ENCODE data around the gene RRAS2.

RRAS2 gene

DNA sequence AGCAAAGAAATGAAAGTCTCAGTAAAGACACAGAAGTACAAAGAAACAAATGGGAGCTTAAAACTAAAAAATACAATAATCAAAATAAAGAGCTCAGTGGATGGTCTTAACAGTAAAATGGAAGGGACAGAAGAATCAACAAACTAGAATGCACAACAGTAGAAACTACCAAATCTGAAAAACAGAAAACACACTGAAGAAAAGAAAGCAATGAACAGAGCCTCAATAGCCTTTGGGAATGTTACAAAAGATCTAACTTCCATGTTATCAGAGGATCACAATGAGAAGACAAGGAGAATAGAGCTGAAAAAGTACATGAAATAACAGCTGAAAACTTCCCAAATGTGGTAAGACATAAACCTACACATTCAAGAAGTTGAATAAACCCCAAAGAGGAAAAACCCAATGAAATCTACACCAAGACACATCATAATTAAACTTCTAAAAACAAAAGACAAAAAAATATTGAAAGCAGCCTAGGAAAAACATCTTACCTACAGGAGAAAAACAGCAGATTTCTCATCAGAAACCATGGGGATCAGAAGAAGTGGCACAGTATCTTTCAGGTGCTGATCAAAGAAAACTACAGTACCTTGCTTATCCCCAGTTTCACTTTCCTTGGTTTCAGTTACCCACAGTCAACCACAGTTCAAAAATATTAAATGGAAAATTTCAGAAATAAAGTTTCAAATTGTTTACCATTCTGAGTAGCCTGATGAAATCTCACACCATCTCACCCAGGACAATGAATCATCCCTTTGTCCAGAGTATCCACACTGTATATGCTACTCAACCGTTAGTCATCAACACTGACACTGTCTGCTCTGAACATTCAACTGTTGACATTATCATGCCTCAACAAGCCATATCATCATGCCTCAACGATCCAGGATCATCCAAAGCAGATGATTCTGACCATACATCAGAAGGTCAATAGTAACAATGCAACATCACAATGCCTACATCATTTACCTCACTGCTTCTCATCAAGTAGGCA lies 22.2 kb downstream of the RRAS2 start:
- DNase-seq (ENCODE audit: low spot score): peak; percentile 43

DNA sequence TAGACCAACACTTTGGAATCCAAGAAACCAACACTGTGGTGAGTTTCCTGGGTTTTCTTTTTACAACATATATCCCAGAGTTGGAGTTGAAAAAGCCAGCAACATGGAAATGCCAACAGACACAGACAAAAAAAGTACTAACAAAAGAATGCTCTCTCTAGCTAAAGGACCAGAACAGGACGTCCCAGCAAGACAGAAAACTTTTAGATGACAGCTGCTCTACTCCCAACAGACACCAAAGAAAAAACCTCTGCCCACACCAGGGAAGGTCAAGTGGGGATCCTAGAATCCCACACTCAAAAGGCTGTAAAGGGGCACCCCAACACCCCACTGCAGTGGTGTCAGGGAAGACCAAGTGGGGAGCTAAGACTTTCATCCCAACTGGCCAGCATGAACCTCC lies 23.3 kb downstream of the RRAS2 start:
- DNase-seq (ENCODE audit: low spot score): no peak

DNA sequence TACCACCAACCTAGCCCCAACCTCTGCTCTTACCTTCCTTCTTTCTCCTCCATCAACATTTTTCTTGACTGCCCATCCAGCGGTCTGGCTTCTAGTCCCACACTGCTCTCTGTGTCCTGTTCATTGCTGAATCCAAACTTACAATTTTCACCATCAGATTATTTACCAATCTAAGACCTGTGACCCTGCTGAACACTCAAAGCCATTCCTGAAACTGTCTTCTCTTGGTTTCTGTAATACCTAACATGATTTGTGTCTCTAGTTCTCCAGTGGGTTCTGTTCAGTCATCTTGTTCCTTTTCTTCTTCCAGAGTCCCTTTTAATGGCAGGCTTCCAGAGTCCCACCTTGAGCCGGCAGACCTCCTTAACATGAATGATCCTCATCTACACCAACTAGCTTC lies 24.1 kb downstream of the RRAS2 start:
- no peak for DNase-seq (ENCODE audit: low spot score)

DNA sequence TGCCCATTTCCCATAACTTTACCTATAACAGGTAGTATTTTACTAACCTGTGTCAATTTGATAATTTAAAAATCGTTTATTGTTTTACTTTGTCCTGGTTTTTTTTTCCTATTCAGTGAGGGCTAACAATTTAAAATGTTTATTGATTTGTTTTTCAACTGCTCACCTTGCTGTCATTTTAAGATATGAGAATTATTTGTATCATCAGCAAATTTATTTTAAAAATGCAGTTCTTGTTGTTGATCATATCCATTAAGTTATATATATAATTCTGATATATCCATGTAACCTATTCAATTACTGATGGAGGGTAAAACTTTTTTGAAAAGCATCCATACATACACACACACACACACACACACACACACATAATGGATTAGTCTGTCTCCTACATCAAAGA lies 24.8 kb downstream of the RRAS2 start:
- no peak for DNase-seq (ENCODE audit: low spot score)

DNA sequence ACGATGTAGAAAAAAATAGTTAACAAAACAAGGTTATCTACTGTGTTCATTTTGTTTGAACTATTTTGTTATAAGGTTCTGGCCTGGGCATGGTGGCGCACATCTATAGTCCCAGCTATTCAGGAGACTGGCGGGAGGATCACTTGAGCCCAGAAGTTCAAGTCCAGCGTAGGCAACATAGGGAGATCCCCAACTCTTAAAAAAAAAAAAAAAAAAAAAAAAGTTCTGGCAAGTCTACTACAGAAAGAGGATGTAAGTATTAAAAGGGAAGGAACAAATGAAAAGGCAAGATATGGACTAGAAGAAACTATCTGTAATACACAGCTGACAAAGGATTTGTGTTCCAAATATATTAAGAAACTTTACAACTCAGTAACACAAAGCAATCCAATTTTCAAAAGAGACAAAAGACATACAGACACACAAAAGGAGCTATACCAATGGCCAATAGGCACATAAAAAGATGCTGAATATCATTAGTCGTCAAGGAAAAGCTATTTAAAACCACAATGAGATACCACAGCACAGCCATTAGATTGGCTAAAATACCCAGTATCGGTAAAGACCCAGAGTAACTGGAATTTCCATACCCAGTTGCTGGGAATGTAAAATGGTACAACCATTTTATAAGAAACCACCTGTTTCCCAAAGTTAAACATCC lies 27.4 kb downstream of the RRAS2 start:
- no peak for DNase-seq (ENCODE audit: low spot score)

DNA sequence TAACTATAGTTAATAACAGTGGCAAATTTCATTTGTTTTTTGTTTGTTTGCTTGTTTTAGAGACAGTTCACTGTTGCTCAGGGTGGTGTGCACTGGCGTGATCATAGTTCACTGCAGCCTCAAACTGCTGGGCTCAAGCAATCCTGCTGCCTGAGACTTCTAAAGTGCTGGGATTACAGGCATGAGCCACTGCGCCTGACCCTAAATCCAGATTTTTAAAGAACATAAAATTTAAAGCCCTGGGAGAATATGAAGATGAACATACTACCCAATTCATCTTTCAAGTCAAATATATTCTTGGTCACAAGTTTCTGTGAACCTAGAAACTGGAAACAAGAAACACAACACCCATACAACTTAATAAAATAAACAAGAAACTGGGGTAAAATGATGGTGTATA lies 28.1 kb downstream of the RRAS2 start:
- DNase-seq (ENCODE audit: low spot score): no peak

DNA sequence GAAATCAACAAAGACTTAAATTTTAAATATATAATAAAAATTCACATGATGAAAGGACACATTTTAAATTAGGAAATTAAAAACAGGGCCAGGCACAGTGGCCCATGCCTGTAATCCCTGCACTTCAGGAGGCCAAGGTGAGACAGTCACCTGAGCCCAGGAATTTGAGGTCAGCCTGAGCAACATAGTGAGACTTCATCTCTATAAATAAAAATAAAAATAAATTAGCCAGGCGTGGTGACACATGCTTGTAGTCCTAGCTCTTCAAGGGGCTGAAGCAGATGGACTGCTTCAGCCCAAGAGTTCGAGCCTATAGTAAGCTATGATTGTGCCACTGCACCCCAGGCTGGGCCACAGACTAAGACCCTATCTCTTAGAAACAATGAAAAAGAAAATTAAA lies 29.3 kb downstream of the RRAS2 start:
- no peak for DNase-seq (ENCODE audit: low spot score)

DNA sequence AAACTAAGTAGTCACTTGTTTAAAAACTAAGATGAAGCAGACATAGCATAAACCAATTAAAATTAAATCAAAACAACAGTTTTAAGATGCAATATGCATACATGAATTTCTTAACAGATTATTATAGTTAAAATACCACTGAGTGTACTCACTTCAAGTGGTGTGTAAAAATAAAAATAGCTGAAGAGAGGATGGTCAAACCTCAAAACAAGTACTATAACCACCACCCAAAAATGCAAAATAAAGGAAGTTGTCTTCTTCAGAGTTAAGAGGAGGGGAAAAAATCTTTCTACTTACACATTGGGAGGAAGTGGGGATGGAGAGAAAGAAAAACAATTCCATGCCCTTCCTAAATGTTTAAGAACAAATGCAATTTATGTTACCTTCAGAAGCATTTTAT lies 31.9 kb downstream of the RRAS2 start:
- no peak for DNase-seq (ENCODE audit: low spot score)

DNA sequence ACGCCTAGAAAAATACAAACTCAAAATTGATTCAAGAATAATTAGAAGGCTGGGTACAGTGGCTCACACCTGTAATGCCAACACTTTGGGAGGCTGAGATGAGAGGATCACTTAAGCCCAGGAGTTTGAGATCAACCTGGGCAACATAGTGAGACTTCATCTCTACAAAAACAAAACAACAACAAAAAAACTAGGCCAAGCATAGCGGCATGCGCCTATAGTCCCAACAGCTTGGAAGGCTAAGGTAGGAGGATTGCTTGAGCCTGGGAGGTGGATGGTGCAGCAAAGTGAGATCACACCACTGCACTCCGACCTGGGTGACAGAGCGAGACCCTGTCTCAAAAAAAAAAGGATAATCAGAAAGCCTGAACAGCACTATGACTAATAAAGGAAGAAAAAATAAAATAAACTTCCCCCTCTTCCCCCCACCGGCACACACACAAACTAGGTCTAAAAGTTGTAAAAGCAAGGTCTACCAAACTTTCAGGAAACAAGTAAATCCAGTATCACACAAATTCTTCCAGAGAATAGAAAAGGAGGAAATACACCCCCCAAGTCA lies 35.8 kb downstream of the RRAS2 start:
- DNase-seq (ENCODE audit: low spot score): no peak

DNA sequence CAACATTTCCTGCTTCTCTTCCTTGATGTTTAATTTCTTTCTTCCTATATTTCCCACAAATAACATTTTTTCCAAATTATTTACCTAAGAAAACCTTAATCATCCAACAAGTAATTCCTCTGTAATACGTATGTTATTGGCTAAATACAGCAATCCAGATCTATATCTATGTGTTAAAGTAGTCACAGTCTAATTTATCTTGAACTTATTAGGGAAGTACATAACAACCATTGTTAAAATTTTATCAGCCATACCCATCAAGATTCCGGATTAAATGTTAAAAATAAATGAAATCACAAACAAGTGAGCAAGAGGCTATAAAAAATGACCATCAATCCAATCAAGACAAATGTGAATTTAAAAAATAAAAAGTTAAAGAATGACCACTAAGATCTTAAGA lies 36.5 kb downstream of the RRAS2 start:
- DNase-seq (ENCODE audit: low spot score): no peak

DNA sequence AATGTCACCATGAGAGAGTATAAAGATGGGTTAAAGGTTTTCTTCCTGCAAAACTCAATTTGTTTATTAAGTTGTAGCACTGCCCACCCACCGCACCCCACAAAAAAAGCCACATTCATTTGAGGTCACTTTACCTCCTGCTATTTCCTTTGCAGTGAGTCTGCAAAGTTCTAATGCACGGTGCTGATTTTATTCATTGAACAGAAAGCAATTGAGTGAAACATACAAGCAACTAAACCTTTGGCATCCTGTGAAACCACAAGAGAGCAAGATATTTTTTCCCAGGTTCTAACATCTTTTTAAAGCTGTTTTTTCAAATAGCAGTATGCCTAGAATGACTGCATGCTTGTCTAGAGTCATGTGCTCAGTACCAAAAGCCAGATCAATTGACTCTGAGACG lies 39.0 kb downstream of the RRAS2 start:
- peak; percentile 47 for DNase-seq (ENCODE audit: low spot score)

DNA sequence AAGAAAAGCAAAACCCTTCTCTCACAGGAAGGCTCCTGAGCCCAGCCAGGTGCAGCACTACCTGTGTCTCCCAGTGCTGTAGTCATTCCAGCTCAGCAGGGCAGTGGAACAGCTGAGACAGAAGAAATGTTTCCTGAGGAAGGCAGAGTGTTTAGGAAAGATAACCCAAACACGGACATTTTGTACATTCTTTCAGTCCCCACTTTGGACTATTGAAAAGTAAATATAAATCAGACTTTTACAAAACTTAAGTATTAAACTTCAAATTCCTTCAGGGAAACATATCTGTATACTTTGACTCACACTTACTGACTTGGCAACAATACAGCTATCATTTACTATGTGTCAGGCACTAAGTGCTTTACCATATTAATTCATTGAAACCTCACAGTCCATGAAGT lies 40.4 kb downstream of the RRAS2 start:
- DNase-seq (ENCODE audit: low spot score): no peak

DNA sequence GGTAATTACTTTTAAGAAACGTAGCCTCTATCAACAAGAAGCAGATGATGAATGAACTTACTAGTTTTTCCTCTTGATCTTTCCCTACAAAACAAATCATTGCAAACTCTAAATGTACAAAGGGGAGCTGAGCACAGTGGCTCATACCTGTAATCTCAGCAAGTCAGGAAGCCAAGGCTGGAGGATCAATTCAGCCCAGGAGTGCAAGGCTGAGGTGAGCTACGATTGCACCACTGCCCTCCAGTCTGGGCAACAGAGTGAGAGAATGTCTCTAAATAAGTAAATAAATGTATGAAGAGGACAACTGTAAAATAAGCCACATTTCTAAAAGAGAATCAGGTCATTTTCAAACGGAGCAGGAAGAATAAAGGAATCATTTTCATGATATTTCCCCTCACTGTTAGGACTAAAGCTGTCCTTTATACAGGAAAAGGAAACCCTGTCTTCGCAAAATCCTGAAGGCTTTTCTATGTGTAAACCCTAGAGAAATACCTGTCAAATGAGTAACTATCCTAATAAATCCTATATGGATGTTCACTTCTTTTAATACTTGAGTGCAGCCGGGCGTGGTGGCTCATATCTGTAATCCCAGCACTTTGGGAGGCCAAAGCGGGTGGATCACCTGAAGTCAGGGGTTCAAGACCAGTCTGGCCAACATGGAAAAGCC lies 41.2 kb downstream of the RRAS2 start:
- DNase-seq (ENCODE audit: low spot score): no peak

DNA sequence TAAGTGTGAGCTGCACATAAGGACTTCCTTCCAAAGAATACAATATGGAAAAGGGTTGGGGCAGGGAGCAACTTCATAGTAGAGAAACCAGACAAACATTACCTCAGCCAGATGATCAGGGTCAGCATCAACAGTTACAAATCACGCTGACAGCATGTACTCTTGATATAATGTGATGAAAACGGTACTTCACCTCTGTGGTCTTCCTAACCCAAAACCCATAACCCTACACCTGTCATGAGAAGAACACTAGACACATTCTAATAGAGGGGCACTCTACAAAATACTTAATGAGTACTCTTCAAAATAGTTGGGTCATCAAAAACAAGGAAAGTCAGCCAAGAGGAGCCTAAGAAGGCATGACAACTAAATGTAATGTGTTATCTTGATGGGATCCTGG lies 43.9 kb downstream of the RRAS2 start:
- no peak for DNase-seq (ENCODE audit: low spot score)

DNA sequence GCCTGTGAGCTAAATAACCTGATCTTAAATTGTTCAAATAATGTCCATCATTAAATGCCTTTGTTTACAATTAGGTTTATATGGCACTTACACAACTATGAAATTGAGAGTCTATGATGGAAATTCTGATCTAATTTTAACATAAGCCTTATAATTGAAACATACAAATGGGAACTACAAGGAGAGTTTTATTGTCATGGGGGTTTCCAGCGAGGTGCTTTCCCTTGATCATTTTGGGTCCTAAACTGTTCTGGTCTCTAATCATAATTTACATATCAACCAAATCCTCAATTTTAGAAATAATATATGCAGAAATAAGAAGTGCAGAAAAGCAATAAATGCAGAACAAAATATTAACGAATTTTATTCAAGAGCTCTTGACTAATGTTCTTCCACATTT lies 44.9 kb downstream of the RRAS2 start:
- no peak for DNase-seq (ENCODE audit: low spot score)

DNA sequence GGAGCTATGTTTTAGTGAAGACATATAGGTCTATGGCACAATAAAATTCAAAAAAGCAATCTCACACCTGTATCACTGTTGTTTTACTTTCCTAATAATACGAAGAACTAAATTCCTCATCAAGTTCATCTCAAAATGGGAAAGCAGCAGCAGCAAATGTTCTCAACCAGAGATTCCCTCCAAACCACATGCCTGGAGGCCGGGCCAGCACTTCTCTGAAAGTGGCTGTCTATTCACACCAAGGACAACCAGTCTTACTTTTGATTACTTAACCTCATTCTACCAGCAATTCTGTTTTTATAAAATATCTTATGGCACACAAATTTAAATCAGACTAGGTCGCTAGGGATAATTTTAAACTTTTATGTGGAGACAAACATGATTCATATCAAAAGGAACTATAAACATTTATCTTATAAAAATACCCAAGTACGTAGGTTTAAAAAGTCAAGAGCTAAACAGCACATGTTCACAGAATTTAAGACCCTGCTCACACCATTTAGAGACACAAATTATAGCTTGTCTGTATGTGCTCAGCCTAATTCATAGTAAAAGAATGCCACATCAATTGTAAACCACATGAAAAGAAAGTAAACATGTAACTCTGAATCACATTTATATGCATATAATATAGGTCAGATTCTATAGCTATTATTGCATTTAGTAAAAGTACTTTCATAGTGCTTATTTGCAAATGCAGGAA lies 46.1 kb downstream of the RRAS2 start:
- DNase-seq (ENCODE audit: low spot score): peak; percentile 21

DNA sequence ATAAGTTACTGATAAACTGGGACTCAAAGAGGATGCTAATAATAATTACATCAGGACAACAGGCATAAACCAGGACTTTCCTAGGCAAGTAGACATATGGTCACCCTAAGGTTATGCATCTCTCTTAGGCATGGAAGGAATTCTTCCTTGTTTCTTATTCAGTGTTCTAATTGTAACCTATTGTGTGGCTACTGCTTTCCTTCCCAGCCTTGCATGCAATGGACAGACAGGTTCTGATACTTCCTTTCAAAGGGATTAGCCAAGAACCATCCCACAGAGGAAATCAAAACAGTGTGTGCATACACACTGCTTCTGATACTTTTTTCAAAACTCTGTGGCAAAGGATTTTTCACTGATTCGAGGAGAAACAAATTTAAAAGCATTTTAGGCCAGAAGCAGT lies 48.3 kb downstream of the RRAS2 start:
- DNase-seq (ENCODE audit: low spot score): no peak

DNA sequence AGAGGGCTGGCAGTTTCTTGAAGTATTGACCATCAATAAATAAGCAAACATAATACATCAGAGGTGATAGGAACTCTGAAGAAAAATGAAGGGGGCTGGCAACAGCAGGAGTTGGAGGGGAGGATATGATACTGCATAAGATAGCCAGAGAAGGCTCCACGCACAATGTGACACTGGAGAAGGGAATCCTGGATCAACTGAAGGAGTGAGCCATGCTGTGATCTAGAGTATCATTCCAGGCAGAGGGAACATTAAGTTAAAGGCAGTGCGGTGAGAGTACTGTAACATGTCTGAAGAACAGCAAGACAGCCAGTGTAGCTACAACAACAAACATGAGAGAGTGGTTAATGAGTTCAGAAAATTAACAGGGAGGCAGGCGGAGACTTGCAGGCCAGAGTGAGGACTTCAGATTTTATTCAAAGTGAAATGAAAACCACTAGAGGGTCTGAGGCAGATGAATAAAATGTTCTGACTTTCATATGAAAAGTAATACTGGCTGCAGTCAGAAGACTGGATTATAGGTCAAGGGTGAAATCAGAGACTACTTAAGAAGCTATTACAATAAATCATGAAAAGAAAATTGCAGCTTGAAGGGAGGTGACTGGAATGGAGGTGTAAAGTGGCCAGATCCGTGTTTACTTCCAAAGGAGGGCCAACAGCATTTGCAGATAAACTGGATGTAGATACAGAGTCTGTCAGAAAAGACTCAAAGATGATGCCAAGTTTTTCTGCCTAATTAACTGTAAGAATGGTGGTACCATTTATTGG lies 49.4 kb downstream of the RRAS2 start:
- DNase-seq (ENCODE audit: low spot score): no peak

DNA sequence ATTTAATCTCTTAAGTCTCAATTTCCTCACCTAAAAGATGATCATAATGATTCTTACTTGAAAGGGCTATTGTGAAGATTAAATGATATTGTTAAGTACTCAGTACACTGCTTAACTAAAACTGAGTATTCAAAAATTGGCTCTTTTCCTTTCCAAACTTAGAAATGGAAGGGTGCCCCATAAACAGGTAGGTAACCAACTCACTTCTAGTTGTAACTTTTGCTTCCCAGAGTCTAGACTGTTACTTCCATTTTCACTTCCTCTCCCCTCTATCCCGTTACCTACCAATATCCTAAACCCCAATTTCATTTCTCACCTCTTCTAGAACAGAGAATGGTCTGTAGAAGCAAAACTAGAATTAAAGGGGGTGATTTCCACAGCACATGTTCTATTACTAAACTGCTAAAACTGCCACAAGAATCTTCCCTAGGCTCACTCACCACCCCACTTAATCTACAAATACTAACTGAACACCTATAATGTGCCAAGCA lies 50.0 kb downstream of the RRAS2 start:
- DNase-seq (ENCODE audit: low spot score): no peak

DNA sequence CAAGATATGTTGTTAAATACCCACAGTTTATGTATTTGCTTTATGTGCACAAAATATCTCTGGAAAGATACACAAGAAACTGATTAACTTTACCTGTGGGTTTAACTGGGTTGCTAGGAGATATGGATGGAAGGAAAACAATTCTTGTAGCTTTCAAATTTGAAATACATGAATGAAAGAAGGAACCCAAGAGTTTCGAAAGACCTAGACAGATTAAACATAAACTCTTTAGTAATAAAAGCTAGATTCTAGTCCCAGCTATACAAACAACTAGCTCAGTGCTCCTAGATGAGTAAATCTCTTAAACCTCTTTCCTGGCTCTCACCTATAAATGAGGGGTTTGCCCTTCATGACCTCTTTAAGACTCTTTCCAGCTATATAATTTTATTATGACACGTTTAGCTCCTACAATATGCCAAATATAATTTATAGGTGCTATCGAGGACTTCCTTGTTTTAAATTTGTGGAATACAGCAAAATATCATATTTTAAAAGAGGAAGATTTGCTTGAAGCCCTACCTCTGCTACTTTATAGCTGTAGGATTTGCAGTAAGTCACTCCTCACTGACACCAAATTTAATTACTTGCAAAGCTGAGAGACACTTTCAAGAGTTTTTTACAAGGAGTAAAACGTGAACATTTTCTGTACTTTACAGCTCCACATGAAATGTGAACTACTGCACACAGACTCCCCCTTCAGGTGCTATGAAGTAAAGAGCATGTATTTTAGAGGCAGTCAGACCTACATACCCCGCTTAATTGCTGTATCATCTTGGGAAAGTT lies 50.7 kb downstream of the RRAS2 start:
- peak; percentile 40 for DNase-seq (ENCODE audit: low spot score)

Measured in CD4-positive, alpha-beta T cell treated with Interleukin-15 for 4 hours (primary cell).